Keratinocyte (primary cell): ENCODE data around the gene HSD17B1. TPM values are rescaled to one million over a fixed set of nuclear protein-coding genes. Genes with fewer than 3 reads are reported as not detected.
"Not testable (repeated sequence)": the region's sequence is repeated elsewhere in the genome, so short reads cannot be mapped to it uniquely, and the experiment has no call there.

Source experiments
- DNase-seq: peaks from one replicate; pipeline ENCODE4 v3.0.0-alpha.2; 2011; ENCODE audit warnings: low read depth, missing footprints, low spot score
- FAIRE-seq: peaks from 2 replicates; lab custom pipeline; 2011; peaks lifted over from hg19 to GRCh38; lab: Jason Lieb, UNC
- H2AFZ ChIP-seq: 2 replicates; pipeline ENCODE4 v1.6.0; 2012; ENCODE audit warnings: low read length, control low read depth, inconsistent platforms; ENCODE audit not compliant: control insufficient read depth
- H3K27ac ChIP-seq: 2 replicates; pipeline ENCODE4 v1.5.1; 2011; ENCODE audit warnings: low read length; ENCODE audit not compliant: control insufficient read depth, insufficient read depth
- H3K27me3 ChIP-seq: 3 replicates; pipeline ENCODE4 v1.6.0; 2011; ENCODE audit warnings: low read length; ENCODE audit not compliant: control insufficient read depth, insufficient read depth; ENCODE audit errors: extremely low read depth
- H3K36me3 ChIP-seq, 2 experiments: 2 replicates in 1 of 2; 3 replicates in 1 of 2; pipeline ENCODE4 v1.5.1; 2011; ENCODE audit warnings: low read length in 2 of 2, mild to moderate bottlenecking in 1 of 2; ENCODE audit not compliant: control insufficient read depth in 2 of 2, insufficient read depth in 2 of 2; ENCODE audit errors: extremely low read depth in 1 of 2
- H3K4me1 ChIP-seq: 3 replicates; pipeline ENCODE4 v1.5.1; 2011; ENCODE audit warnings: low read length; ENCODE audit not compliant: control insufficient read depth, insufficient read depth; ENCODE audit errors: extremely low read depth
- H3K4me2 ChIP-seq: 3 replicates; pipeline ENCODE4 v1.6.0; 2011; ENCODE audit warnings: low read depth, low read length; ENCODE audit not compliant: control insufficient read depth, insufficient read depth; ENCODE audit errors: extremely low read depth
- H3K4me3 ChIP-seq, 3 experiments: fragments of 200-600 bp in 1 of 3; sonication (generic) in 1 of 3; 2 replicates in 2 of 3; 3 replicates in 1 of 3; pipeline ENCODE4 v1.5.1; 2011 to 2016; ENCODE audit warnings: low read length in 3 of 3, mild to moderate bottlenecking in 3 of 3, control low read depth in 2 of 3, inconsistent platforms in 1 of 3, low read depth in 1 of 3, mixed read lengths in 1 of 3, mixed run types in 1 of 3, moderate library complexity in 1 of 3; ENCODE audit not compliant: control insufficient read depth in 2 of 3, insufficient read depth in 2 of 3; ENCODE audit errors: extremely low read depth in 1 of 3
- H3K79me2 ChIP-seq: 2 replicates; pipeline ENCODE4 v1.6.0; 2012; ENCODE audit warnings: low read length; ENCODE audit not compliant: control insufficient read depth, insufficient read depth
- H3K9ac ChIP-seq: 3 replicates; pipeline ENCODE4 v1.6.0; 2011; ENCODE audit warnings: low read length; ENCODE audit not compliant: control insufficient read depth, insufficient read depth; ENCODE audit errors: extremely low read depth
- H3K9me1 ChIP-seq: 3 replicates; pipeline ENCODE4 v1.6.0; 2011; ENCODE audit warnings: low read length; ENCODE audit not compliant: control insufficient read depth, insufficient read depth; ENCODE audit errors: extremely low read depth
- H3K9me3 ChIP-seq: 2 replicates; pipeline ENCODE4 v1.5.1; 2012; ENCODE audit warnings: low read depth, low read length; ENCODE audit not compliant: control insufficient read depth
- H4K20me1 ChIP-seq: 3 replicates; pipeline ENCODE4 v1.6.0; 2011; ENCODE audit warnings: low read length; ENCODE audit not compliant: control insufficient read depth, insufficient read depth; ENCODE audit errors: extremely low read depth
- CTCF ChIP-seq, 3 experiments: IDR thresholded peaks in 1 of 3; conservative IDR thresholded peaks in 1 of 3; optimal IDR thresholded peaks in 1 of 3; 2 replicates in 2 of 3; 3 replicates in 1 of 3; pipeline versions ENCODE3 to v1.5.1; 2011; ENCODE audit warnings: low read length in 3 of 3, mild to moderate bottlenecking in 3 of 3, moderate library complexity in 2 of 3, control low read depth in 1 of 3, inconsistent platforms in 1 of 3; ENCODE audit not compliant: insufficient read depth in 2 of 3; ENCODE audit errors: extremely low read depth in 1 of 3
- EZH2 ChIP-seq: IDR thresholded peaks from one replicate; pipeline ENCODE4 v1.6.1; 2012; ENCODE audit warnings: inconsistent platforms, mild to moderate bottlenecking, low read length, moderate library complexity
- dilution Hi-C: fragments of 300-500 bp; cut with MboI; formaldehyde crosslinking; loops from one replicate; pipeline ENCODE4 v1.7.0; 2020; ENCODE audit warnings: low sequenced_read_pairs; ENCODE audit not compliant: extremely low pct_ligation_motif_present
- polyA plus RNA-seq, 5 experiments: library from polyadenylated mRNA; depleted of rRNA in 3 of 5; stranded (reverse) in 3 of 5; stranded (forward) in 1 of 5; unstranded in 1 of 5; fragments of >200 nt; gene quantifications; 1 replicate in 1 of 5; 2 replicates in 3 of 5; 3 replicates in 1 of 5; pipeline versions ENCODE4 v1.2.1 to v1.2.3, GENCODE V29; 2011 to 2012; ENCODE audit warnings: missing spikeins in 2 of 5, low read depth in 1 of 5, low replicate concordance in 1 of 5

HSD17B1 gene
- polyA plus RNA-seq, 1 donor (not counting 4 experiments of a cell fraction or from before 2014, with no cell fraction given) = 5.3 TPM

GRCh38 chr17:42555961-42556617, 3.4 kb downstream of the HSD17B1 start:
- DNase-seq, H3K27ac ChIP-seq, H4K20me1 ChIP-seq, H3K9ac ChIP-seq, H3K4me3 ChIP-seq, H3K9me3 ChIP-seq, dilution Hi-C loops, H2AFZ ChIP-seq, H3K9me1 ChIP-seq, H3K27me3 ChIP-seq, H3K36me3 ChIP-seq, H3K4me2 ChIP-seq: not testable (repeated sequence)
- Histone ChIP-seq H3K79me2 (peaks cover 13% of the 10 kb centered on the region), H3K4me1 (peaks cover 18% of the 10 kb centered on the region)
- peak in 1 of 3 experiments; percentile 20 for TF ChIP-seq CTCF (optimal IDR thresholded peaks at IDR 0.05 in 1 of 3, IDR thresholded peaks at IDR 0.05 in 1 of 3, conservative IDR thresholded peaks at IDR 0.05 in 1 of 3; ENCODE audit: extremely low read depth in 1 of 3, insufficient read depth in 2 of 3, low read length in 3 of 3)
- FAIRE-seq = peak; percentile 20

DNA sequence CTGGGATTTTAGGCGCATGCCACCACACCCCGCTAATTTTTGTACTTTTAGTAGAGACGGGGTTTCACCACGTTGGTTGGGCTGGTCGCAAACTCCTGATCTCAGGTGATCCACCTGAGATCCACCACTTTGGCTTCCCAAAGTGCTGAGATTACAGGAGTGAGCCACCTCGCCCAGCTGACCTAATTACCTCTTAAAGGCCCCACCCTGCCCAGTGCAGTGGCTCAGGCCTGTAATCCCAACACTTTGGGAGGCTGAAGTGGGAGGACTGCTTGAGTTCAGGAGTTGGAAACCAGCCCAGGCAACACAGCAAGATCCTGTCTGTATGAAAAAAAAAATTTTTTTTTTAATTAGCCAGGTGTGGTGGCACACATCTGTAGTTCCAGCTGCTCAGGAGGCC, 6.4 kb downstream of the HSD17B1 start:
- Histone ChIP-seq H3K9ac (no peak overlapping the region), H3K4me1 (peaks cover 24% of the 10 kb centered on the region), H4K20me1 (no peaks in the 10 kb centered on the region), H3K79me2 (peaks cover 27% of the 10 kb centered on the region), H3K4me2 (no peak overlapping the region), H3K4me3 (no peak overlapping the region), H2AFZ (no peak overlapping the region), H3K27me3 (no peaks in the 10 kb centered on the region), H3K36me3 (peaks cover 0 to 6% of the 10 kb centered on the region in 2 experiments), H3K9me1 (no peaks in the 10 kb centered on the region), H3K9me3 (no peaks in the 10 kb centered on the region), H3K27ac (no peak overlapping the region)
- FAIRE-seq = no peak
- no peak for DNase-seq
- dilution Hi-C loops = no loop called here
- TF ChIP-seq EZH2 = no peak
- TF ChIP-seq CTCF (optimal IDR thresholded peaks at IDR 0.05 in 1 of 3, IDR thresholded peaks at IDR 0.05 in 1 of 3, conservative IDR thresholded peaks at IDR 0.05 in 1 of 3; ENCODE audit: extremely low read depth in 1 of 3, insufficient read depth in 2 of 3, low read length in 3 of 3) = no peak
